ENCODE measurements around the gene DRAM1.
"Not testable (repeated sequence)": the region's sequence is repeated elsewhere in the genome, so short reads cannot be mapped to it uniquely, and the experiment has no call there.

The DRAM1 gene, protein sequence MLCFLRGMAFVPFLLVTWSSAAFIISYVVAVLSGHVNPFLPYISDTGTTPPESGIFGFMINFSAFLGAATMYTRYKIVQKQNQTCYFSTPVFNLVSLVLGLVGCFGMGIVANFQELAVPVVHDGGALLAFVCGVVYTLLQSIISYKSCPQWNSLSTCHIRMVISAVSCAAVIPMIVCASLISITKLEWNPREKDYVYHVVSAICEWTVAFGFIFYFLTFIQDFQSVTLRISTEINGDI

DNA sequence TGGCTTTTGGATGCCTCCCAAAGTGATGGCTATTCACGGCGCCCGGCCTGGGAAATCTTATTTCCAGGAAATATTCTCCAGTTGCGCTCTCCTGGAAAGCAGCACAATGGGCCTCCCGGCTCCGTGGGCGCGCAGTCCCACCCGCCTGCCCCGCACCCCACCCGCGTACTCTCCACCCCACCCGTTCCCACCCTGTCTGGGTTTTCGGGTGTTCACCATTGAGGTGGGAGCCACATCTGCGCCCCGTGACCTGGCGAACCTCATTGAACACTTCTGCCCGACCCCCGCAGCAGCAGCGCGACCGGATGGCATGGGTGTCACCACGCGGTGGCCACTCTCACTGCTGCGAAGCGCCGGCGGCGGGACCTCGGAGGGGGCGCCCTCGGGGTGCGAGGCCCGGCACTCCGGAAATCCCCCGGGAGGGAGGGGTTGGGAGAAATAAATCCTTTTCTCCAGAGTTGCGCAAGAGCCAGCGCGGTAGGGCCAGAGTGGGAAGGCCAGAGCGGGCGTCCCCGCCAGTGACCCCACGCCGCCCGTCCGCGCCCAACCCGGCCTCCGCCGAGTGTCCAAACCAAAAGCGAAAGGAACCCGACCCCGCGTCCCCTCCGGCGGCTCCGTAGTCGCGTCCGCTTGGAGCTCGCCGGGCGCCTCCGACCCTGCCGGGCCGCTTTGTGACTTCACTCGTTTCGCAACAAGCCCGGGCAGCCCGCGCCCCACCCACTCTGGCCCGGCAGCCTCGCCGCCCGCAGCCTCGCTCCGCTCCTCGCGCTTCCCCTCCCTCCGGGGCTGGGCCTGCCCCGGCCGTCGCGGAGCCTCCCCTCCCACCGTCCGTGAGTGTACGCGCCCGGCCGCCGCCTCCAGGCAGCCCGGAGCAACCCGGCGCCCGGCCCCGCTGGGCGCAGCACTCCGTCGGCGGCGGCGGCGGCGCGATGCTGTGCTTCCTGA is at the start of gene DRAM1:
DRAM1 (plus strand) TSS at position 720 of the 945 bp plus-strand sequence; CDS start at position 930, 210 bp downstream.
- DNase-seq = peak; percentile 71

DNA sequence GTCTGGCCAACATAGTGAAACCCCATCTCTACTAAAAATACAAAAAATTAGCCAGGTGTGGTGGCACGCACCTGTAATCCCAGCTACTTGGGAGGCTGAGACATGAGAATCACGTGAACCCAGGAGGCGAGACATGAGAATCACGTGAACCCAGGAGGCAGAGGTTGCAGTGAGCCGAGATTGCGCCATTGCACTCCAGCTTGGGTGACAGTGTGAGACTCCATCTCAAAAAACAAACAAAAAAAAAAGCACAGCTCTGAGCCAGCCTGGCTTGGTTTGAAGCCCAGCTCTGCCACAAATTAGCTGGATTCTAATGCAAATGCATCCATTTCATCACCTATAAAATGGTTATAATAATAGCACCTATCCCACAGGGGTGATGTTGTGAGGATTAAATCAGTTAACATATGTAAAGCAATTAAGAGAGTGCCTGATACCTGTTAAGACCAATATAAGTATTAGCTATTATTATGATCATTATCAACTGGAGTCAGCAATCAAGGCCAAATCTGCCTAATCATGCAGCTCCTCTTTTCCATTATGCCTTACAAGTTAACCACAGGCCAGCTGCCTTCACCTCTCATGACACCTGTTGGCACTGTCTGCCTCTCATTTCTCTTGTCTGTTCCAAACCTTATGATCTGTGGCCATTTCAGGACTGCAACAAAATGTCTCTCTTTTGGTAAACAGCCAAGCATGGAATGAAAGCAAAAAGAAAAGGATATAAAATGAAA is 48.8 kb upstream of the DRAM1 start:
- DNase-seq = no peak

DNA sequence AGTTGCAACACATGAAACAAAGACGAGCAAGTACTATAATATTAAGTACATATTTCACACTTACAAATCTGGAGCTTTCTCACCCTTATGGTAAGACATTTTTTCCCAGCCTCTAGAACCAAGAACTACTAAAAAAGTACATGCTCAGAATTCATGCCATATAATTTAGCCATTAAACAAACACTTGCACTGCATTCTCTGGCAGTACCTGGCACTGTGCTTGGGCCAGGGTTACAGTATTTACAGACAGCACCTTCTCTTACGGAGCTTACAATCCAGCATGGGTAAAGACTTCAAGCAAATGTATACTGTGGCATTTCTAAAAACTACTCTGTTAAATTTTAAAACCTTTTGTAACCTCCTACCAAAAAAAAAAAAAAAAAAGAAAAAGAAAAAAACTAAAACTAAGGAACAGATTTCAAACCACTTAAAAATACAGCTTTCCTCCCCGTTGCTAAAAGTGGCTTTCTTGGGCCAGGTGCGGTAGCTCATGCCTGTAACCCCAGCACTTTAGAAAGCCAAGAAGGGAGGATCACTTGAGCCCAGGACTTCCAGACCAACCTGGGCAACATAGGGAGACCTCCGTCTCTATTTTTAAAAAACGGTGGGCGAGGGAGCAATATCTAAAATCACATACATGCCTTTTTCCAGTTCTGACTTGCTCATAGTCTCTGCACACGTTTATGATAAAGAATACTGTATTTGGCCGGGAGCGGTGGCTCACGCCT is 47.6 kb upstream of the DRAM1 start:
- DNase-seq = no peak

DNA sequence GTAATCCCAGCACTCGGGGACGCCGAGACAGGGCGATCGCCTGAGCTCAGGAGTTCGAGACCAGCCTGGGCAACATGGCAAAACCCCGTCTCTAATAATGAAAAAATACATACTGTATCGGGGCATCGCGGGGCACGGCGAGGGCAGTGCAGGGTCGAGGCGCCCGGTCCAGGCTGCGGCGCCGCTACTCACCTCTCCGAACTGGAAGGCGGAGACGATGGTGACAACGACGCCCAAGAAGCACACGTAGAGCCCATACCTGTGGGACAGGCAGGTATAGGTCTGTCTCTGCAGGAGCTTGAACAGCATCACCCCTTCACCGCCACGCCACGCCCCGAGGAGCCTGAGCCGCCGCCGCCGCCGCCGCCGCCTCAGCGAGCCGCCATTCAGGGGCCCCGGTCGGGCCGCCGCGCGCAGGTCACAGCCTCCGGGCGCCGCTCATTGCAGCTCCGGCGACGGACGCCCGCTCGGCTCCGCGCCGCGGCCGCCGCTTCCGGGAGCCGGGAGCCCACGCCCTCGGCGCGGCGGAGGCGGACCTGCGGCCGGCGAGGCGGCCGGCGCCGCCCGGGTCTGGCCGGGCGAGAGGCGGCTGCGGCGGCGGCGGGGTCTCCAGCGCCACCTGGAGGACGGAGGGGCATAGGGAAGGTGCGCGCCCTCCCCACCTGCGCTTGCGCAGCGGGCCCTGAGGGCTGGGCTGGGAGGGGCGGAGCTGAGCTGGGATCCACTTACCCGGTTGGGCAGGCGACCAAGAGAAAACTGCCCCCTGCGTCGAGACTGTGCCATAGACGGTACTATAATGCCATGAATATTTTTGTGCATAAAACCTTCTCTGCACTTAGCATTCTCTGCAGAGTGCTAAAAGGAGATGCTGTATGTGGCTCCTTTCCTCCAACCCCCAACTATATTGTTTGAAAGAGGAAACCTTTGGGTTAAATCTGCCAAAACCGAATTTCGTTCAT is 46.7 kb upstream of the DRAM1 start, which contains the start of gene GNPTAB:
GNPTAB (minus strand) TSS at position 593 of the 959 bp plus-strand sequence; CDS start at position 309, 284 bp downstream.
- peak; percentile 96 for DNase-seq

DNA sequence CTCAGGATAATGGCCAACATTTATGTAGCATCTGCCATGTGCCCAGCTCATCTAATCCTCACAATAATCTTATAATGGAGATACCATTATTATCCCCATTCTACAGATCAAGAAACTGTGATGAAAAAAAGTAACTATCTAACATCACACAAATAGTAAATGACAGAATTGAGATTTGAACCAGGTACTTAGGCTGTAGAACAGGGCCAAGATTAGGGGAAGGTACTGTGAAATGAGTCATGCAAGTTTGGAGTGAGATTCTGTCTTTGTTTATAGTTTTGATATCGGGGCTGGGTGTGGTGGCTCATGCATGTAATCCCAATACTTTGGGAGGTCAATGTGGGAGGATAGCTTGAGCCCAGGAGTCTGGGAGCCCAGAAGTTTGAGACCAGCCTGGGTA is 45.4 kb upstream of the DRAM1 start:
- no peak for DNase-seq

DNA sequence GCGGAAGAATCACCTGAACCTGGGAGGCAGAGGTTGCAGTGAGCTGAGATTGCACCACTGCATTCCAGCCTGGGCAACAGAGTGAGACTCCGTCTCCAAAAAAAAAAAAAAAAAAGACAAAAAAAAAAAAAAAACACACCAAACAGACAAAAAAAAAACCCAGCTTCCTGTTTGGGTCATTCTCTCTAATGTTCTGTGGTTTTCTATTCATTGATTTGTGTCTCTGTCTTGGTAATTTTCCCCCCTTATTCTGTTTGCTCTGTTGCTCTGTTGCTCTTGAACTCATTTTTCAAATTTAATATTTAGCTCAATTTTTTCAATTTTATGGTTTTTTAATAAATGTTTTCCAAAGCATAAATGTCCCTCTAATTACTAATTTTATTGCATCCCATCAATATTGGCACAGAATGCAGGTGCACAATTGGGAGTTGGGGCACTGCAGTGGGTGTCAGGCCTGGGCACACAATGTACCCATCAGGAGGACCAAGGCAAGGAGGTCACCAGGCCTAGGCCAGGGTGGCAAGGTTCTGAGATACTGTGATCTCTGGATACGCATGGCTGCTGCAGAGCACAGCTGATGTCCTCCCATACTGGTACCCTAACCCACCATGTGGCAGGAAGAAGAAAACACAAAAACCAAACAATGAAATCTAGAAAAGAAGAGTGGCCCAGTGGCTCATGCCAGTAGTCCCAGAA is 38.6 kb upstream of the DRAM1 start:
- DNase-seq = no peak

DNA sequence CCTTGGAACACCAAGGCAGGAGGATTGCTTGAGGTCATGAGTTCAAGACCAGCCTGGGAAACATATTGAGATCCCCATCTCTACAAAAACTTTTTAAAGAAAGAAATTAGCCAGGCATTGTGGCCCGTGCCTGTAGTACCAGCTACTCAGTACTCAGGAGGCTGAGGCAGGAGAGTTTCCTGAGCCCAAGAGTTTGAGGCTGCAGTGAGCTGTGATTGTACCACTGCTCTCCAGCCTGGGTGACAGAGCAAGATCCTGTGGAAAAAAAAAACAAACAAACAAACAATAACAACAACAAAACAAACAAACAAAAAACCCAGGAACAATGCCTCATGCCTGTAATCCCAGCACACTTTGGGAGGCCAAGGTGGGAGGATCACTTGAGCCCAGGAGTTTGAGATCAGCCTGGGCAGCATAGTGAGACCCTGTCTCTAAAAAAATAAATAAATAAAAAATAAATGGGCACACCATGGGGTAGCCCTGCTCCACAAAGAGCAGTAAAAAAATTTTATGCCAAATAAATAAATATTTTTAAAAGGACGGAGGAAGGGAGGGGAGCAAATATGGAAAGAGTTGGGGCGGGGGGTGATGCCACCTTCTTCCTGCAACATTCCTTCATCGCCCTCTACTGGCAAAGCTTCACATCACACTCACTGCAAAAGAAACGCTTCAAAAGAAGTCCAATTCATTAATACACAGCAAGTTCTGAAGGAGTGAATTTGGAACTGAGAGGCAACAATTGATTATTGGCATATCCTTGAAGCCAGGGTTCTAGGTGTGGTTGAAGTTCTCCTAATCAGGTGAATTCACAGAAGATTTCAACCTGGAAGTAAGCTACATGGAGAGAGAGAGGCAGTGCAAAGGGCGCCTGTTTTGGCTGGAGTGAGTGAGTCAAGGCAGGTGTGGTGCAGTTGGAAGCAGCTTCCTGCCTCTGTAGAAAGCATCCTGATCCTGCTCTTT is 37.8 kb upstream of the DRAM1 start:
- peak; percentile 76 for DNase-seq

DNA sequence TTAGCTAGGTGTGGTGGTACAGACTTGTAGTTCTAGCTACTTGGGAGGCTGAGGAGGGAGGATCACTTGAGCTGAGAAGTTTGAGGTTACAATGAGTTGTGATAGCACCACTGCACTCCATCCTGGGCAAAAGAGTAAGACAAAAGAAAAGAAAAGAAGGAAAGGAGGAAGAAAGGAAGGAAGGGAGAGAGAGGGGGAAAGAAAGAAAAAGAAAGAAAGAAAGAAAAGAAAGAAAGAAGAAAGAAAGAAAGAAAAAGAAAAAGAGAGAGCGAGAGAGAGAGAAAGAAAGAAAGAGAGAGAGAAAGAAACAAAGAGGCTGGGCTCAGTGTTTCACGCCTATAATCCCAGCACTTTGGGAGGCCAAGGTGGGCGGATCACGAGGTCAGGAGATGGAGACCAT is 36.3 kb upstream of the DRAM1 start:
- no peak for DNase-seq

DNA sequence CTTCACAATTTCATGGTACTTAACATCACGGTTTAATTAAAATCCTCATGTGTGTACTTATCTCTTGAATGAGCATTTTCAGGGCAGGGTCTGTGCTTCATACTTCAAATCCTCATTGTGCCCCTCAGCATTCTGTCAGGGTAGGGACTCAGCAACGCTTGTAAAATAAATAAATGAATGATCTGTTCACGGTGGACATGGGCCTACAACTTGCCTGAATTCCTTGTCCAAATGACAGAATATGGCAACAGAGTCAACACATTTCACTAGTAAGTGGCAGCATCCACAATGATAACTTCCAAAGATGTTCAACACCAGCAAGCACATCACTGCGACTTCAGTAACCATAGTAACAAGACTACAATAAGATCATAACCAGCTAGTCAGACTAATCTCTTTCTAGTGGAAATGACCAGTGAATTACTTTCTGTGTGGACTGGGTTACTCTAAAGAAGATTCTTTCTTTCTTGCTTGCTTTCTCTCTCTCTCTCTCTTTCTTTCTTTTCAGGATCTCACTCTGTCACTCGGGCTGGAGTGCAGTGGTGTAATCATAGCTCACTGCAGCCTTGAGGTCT is 32.2 kb upstream of the DRAM1 start:
- no peak for DNase-seq

DNA sequence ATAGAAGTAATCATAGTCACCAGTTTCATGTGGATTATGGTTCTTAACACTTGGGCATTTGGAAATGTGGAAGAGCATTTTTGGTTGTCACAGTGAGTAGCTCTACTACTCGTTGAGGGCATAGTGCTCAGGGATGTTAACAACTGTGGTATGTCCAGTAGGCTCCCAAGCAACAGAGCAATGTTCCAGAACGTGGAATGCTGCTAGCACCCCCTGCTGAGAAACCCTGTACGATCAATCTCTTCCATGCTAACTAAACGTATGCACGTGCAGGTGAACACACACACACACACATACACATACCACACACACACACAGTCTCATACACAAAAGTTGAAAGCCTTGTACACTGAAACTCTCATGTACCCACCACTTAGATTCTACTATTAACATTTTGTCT is 30.1 kb upstream of the DRAM1 start:
- DNase-seq = no peak

DNA sequence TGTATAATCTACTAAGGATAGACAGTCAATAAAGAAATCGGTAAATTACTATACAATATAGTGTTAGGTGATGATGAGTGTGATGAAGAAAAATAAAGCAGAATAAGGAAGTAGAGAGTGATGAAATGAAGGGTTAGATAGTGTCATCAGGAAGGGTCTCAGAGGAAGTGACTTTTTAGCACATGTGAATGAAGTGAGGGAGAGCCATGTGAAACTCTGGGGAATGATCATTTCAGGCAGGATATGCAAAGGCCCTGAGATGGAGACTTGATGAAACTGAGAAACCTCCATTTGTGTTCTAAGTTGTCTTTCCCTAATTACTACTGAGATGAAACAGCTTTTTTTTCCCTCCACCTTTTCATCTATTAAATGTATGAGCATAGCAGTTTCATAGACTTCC is 27.2 kb upstream of the DRAM1 start:
- DNase-seq = no peak

DNA sequence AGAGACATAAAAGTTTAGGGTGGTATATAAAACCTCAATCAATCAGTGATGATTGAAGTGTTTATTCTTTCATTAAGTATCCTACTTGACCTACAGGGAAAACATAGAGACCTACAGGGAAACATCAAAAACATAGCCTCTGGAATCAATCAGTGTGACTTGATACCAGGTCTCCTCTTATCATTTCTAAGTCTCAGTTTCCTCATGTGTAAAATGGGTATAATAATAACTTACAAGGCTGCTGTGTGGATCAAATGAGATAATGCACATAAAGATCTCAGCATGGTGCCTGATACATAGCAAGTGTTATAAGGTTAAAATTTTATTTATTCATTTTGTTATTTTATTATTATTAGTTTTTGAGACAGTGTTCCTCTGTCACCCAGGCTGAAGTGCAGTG is 24.4 kb upstream of the DRAM1 start:
- no peak for DNase-seq

DNA sequence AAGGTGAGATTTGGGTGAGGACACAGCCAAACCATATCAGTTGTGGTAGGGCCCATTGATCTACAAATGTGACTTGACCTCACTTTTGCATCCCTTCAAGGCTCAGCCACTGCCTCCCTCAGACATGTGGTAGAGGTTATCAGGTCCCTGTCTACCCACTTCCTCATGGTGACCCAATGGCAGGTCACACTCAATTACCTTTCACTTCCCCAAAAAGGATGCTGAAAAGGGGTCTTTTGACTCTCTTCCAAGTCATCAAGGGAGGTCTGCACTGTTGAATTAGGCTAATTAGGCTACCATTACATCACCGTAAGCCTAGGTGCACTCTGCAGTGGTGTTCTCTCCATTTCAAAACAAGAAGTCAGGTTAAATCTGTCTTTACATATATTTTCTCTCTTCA is 22.6 kb upstream of the DRAM1 start:
- DNase-seq = no peak

DNA sequence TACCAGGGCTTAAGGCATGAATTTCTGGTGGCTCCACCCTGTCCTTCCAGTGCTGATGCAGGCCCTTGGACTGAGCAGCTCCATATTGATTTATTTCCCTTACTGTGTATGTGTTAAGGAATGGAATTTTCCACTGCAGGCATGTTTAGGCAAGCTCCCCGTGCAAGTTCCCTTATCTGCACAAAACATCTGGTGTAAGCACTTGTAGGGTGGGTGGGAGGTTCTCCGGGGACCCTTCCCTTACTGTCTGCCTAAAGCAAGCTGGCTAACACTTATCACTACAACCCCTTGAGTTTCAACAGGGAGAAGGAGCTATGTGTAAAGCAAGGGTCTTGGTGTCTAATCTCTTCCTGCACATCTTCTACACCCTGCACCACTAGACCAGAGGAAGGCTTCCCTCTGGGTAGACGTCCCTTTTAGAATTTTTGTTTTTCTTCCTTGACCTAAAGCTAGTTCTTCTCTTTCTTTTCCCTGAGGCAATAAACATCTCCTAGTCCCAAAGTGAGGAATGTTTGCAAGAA is 22.0 kb upstream of the DRAM1 start:
- no peak for DNase-seq

DNA sequence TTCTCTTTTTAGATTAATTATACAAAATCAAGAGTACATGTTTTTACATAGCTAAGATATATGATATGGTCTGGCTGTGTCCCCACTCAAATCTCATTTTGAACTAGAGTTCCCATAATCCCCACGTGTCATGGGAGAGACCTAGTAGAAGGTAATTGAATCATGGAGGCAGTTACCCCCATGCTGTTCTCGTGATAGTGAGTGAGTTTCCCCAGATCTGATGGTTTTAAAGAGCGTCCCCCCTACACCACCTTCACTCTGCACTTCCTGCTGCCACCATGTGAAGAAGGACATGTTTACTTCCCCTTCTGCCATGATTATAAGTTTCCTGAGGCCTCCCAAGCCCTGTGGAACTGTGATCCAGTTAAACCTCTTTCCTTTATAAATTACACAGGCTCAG is 21.4 kb upstream of the DRAM1 start:
- DNase-seq = no peak

DNA sequence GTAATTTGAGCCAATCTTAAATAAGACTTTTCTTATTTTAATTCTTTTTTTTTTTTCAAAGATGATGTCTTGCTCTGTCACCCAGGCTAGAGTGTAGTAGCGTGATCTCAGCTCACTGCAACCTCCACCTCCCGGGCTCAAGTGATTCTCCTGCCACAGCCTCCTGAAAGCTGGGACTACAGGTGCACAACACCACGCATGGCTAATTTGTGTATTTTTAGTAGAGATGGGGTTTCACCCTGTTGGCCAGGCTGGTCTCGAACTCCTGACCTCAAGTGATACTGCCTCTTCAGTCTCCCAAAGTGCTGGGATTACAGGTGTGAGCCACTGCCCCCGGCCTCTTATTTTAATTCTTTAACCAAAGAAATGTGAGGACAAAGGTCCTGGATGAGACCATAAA is 20.8 kb upstream of the DRAM1 start:
- DNase-seq = not testable (repeated sequence)

DNA sequence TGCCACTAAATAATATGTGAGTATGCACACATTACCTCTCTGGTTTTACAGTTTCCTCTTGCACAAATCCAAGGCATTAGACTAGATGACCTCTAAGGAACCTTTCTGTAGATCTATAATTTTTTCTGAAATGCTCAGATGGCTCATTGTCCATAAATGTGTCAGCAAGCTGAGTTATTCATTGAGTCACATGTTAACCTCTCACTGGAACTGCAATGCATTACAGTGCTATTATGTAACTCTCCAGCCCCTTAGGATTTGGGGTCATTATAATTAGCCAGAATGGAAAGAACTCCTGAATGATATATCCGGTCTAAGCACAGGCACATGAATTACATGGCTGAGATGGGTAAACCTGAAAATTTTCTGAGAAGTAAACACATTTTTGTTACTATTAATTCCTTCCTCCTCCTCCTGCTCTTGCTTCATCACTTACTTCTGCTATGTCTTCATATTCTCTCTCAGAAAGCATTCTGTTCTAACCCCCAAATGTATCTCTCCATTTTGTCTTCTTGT is 20.3 kb upstream of the DRAM1 start:
- no peak for DNase-seq

DNA sequence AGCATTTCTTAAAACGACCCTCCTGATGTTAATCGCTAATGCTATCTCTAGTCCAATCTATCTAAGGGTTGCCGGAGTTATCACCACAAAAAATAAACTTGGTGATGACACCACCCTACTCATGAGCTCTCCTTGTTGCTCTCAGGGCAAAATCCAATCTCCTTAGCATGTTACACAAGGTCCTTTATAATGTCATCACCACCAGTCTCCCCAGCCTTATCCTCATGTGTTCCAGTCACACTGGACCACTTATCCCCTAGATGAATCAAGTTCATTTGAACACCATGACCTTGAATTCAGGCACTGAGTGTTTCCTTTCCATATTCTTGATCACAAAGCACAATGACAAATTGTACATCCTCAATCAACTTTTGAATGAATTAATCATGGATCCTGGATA is 19.0 kb upstream of the DRAM1 start:
- DNase-seq = no peak

Measured in stimulated activated CD4-positive, alpha-beta T cell treated with anti-CD3 and anti-CD28 coated beads, Interleukin-4, amount 100 ng/mL, for 24 hours (primary cell).